ENCODE measurements around the gene PRKCB.

DNA sequence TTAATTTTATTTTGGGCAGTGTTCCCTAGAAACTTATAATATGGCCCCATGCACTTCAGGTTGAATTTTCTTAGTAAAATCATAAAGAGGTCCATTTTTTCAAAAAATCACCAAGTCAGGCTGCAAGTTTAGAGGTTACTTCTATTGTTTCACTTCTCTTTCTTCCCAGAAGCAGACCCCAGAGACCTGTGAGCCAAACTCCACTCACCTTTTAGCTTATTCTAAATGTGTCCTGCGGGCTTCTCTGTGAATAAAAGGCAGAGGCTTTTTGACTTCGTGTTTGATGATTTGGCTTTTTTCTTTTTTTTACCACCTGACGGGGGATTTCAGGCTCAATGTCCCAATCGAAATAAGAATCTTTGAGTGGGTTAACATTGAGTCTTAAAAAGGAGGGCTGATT, 7.4 kb downstream of the PRKCB start:
- TF ChIP-seq, protein P1, sequence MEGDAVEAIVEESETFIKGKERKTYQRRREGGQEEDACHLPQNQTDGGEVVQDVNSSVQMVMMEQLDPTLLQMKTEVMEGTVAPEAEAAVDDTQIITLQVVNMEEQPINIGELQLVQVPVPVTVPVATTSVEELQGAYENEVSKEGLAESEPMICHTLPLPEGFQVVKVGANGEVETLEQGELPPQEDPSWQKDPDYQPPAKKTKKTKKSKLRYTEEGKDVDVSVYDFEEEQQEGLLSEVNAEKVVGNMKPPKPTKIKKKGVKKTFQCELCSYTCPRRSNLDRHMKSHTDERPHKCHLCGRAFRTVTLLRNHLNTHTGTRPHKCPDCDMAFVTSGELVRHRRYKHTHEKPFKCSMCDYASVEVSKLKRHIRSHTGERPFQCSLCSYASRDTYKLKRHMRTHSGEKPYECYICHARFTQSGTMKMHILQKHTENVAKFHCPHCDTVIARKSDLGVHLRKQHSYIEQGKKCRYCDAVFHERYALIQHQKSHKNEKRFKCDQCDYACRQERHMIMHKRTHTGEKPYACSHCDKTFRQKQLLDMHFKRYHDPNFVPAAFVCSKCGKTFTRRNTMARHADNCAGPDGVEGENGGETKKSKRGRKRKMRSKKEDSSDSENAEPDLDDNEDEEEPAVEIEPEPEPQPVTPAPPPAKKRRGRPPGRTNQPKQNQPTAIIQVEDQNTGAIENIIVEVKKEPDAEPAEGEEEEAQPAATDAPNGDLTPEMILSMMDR (IDR thresholded peaks at IDR 0.05) = no peak
- no peak for TF ChIP-seq POLR2A (IDR thresholded peaks at IDR 0.05)

Data from testis (tissue), 2 donors.